MCF 10A (cell line): ENCODE measurements around the gene DLL4. TPM values are rescaled to one million over a fixed set of nuclear protein-coding genes. Genes with fewer than 3 reads are reported as not detected.

Experiments
- BruUV-seq: library from RNA; stranded (reverse); fragments of 400-500 nt; replicated peaks from 2 replicates; lab custom pipeline; 2021; lab: Mats Ljungman, UMichigan
- CTCF ChIA-PET: fragments of 300-600 bp; sonication (Branson Sonifier 250); formaldehyde crosslinking; extraction: SDS; loops from one replicate; lab custom pipeline; 2021; ENCODE audit warnings: antibody characterized with exemption, inconsistent platforms; lab: Yijun Ruan, JAX
- POLR2A ChIA-PET: fragments of 300-600, 350-650 bp; sonication (Branson Sonifier 250); formaldehyde crosslinking; extraction: SDS; loops from one replicate; lab custom pipeline; 2020; ENCODE audit warnings: antibody characterized with exemption, inconsistent platforms; lab: Yijun Ruan, JAX
- DNase-seq: peaks from one replicate; pipeline ENCODE4 v3.0.0-alpha.2; 2018; ENCODE audit not compliant: unreplicated experiment
- H3K27ac Mint-ChIP-seq: one replicate; pipeline ENCODE4 v1.8.0; 2022; ENCODE audit warnings: mild to moderate bottlenecking, low read depth, mixed read lengths; ENCODE audit not compliant: unreplicated experiment
- H3K27me3 Mint-ChIP-seq: one replicate; pipeline ENCODE4 v1.8.0; 2022; ENCODE audit warnings: mixed read lengths; ENCODE audit not compliant: insufficient read depth, unreplicated experiment
- H3K36me3 Mint-ChIP-seq: one replicate; pipeline ENCODE4 v1.8.0; 2022; ENCODE audit warnings: mild to moderate bottlenecking, moderate library complexity, mixed read lengths; ENCODE audit not compliant: insufficient read depth, unreplicated experiment
- H3K4me1 Mint-ChIP-seq: one replicate; pipeline ENCODE4 v1.8.0; 2022; ENCODE audit warnings: mixed read lengths; ENCODE audit not compliant: insufficient read depth, unreplicated experiment
- H3K4me3 Mint-ChIP-seq: one replicate; pipeline ENCODE4 v1.8.0; 2022; ENCODE audit warnings: mild to moderate bottlenecking, moderate library complexity, mixed read lengths; ENCODE audit not compliant: unreplicated experiment
- H3K9me3 Mint-ChIP-seq: one replicate; pipeline ENCODE4 v1.8.0; 2022; ENCODE audit warnings: mixed read lengths; ENCODE audit not compliant: unreplicated experiment
- intact Hi-C: fragments of 100-400 bp; cut with micrococcal nuclease; formaldehyde crosslinking; loops from 2 replicates; pipeline ENCODE4 v1.14.1; 2022
- total RNA-seq: library from RNA; stranded (reverse); gene quantifications from 2 replicates; pipeline ENCODE4 v1.2.3, GENCODE V29; 2022
- TF ChIP-seq, protein P1 (sequence below): fragments of 200-600 bp; IDR thresholded peaks from one replicate; pipeline ENCODE4 v1.8.0; 2022; ENCODE audit warnings: antibody characterized with exemption, mild to moderate bottlenecking; ENCODE audit not compliant: unreplicated experiment

The DLL4 gene
- total RNA-seq, 1 experiment from 2014 or later, result not detected

- BruUV-seq, result no TSS peak
- CTCF ChIA-PET, result interaction anchor here (0.6 to 6.8 kb wide), 7 partner anchors 31 to 422 kb away, joined by 3 to 47 read pairs (median 3); no protein-coding TSS in a partner anchor
- TF ChIP-seq, protein P1, sequence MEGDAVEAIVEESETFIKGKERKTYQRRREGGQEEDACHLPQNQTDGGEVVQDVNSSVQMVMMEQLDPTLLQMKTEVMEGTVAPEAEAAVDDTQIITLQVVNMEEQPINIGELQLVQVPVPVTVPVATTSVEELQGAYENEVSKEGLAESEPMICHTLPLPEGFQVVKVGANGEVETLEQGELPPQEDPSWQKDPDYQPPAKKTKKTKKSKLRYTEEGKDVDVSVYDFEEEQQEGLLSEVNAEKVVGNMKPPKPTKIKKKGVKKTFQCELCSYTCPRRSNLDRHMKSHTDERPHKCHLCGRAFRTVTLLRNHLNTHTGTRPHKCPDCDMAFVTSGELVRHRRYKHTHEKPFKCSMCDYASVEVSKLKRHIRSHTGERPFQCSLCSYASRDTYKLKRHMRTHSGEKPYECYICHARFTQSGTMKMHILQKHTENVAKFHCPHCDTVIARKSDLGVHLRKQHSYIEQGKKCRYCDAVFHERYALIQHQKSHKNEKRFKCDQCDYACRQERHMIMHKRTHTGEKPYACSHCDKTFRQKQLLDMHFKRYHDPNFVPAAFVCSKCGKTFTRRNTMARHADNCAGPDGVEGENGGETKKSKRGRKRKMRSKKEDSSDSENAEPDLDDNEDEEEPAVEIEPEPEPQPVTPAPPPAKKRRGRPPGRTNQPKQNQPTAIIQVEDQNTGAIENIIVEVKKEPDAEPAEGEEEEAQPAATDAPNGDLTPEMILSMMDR, result no peak
- no peak overlapping the region for H3K27ac Mint-ChIP-seq
- H3K4me1 Mint-ChIP-seq, result peaks cover 22% of the 10 kb centered on the region
- peaks cover 76% of the 10 kb centered on the region for H3K36me3 Mint-ChIP-seq
- H3K27me3 Mint-ChIP-seq, result no peaks in the 10 kb centered on the region
- no peak for DNase-seq
- no peak overlapping the region for H3K4me3 Mint-ChIP-seq
- POLR2A ChIA-PET, result no interaction called here
- intact Hi-C loops, result loop anchor here (5.0 kb wide), 1 partner anchor 431 kb away; the partner anchor contains the start of genes NUSAP1 and OIP5
- no peaks in the 10 kb centered on the region for H3K9me3 Mint-ChIP-seq
Measured at GRCh38 chr15:40901053-40901443, 28.1 kb upstream of the DLL4 start.

- Mint-ChIP-seq H3K4me3 (no peak overlapping the region), H3K9me3 (no peaks in the 10 kb centered on the region), H3K36me3 (peaks cover 58% of the 10 kb centered on the region), H3K27me3 (no peaks in the 10 kb centered on the region), H3K4me1 (peaks cover 22% of the 10 kb centered on the region), H3K27ac (no peak overlapping the region)
- intact Hi-C loops, result loop anchor here (5.0 kb wide), 1 partner anchor 429 kb away; the partner anchor contains the start of genes NUSAP1 and OIP5
- POLR2A ChIA-PET, result interaction anchor here (0.6 to 2.6 kb wide), 4 partner anchors 8 to 282 kb away, joined by 3 to 11 read pairs (median 7); partner anchors contain the start of gene VPS18
- peak; percentile 74 for DNase-seq
- TF ChIP-seq, protein P1, result no peak
- no TSS peak for BruUV-seq
- CTCF ChIA-PET, result interaction anchor here (0.6 to 7.7 kb wide), 33 partner anchors 8 to 336 kb away, joined by 3 to 115 read pairs (median 4); partner anchors contain the start of genes C15orf62 and VPS18
Measured at GRCh38 chr15:40902605-40903561, 26.3 kb upstream of the DLL4 start.

- intact Hi-C loops, result loop anchor here (1.0 to 5.0 kb wide), 5 partner anchors 49 to 428 kb away; partner anchors contain the start of genes CHAC1, NUSAP1 and OIP5
- no TSS peak for BruUV-seq
- CTCF ChIA-PET, result interaction anchor here (0.5 to 7.7 kb wide), 47 partner anchors 10 to 929 kb away, joined by 3 to 115 read pairs (median 4); partner anchors contain the start of genes DLL4, SPINT1 and VPS18
- TF ChIP-seq, protein P1, result no peak
- Mint-ChIP-seq H3K27ac (no peak overlapping the region), H3K27me3 (no peaks in the 10 kb centered on the region), H3K9me3 (no peaks in the 10 kb centered on the region), H3K36me3 (peaks cover 45% of the 10 kb centered on the region), H3K4me3 (no peak overlapping the region), H3K4me1 (peaks cover 30% of the 10 kb centered on the region)
- POLR2A ChIA-PET, result interaction anchor here (0.6 to 2.6 kb wide), 6 partner anchors 10 to 280 kb away, joined by 3 to 11 read pairs (median 3); partner anchors contain the start of gene VPS18
- no peak for DNase-seq
Measured at GRCh38 chr15:40904552-40905201, 24.5 kb upstream of the DLL4 start.
